SK-N-SH treated with all-trans-retinoic acid at 6 μM for 48 hours (cell line): Measurements from ENCODE around the gene NGB.

Experiments
- ATAC-seq: fragments of 200-7000 bp; cut with Tn5 transposase; 3 replicates; pipeline ENCODE4 v1.9.1; 2020; ENCODE audit warnings: mild to moderate bottlenecking, moderate library complexity
- ARNTL ChIP-seq: fragments of 450-650 bp; formaldehyde crosslinking; IDR thresholded peaks from 2 replicates; pipeline ENCODE4 v1.5.0; 2020; ENCODE audit warnings: low read depth, mild to moderate bottlenecking, moderate library complexity, borderline replicate concordance
- BACH2 ChIP-seq: fragments of 250-450 bp; sonication (Bioruptor Pico); IDR thresholded peaks from 2 replicates; pipeline ENCODE4 v1.9.0; 2021; ENCODE audit warnings: mild to moderate bottlenecking, borderline replicate concordance
- CREB5 ChIP-seq: fragments of 250-450 bp; sonication (Bioruptor Pico); IDR thresholded peaks from 2 replicates; pipeline ENCODE4 v1.5.1; 2020; ENCODE audit warnings: low read depth, mild to moderate bottlenecking, moderate library complexity
- CSDC2 ChIP-seq: fragments of 250-450 bp; sonication (Bioruptor Pico); IDR thresholded peaks from 2 replicates; pipeline ENCODE4 v1.5.0; 2020; ENCODE audit warnings: mild to moderate bottlenecking, moderate library complexity
- CSRNP3 ChIP-seq: fragments of 250-450 bp; sonication (Bioruptor Pico); IDR thresholded peaks from 2 replicates; pipeline ENCODE4 v1.5.1; 2021; ENCODE audit warnings: mild to moderate bottlenecking, moderate library complexity
- ESRRG ChIP-seq: fragments of 250-450 bp; sonication (Bioruptor Pico); IDR thresholded peaks from 2 replicates; pipeline ENCODE4 v1.6.1; 2021; ENCODE audit warnings: mild to moderate bottlenecking
- GLIS3 ChIP-seq: fragments of 250-450 bp; sonication (Bioruptor Pico); IDR thresholded peaks from 2 replicates; pipeline ENCODE4 v1.5.0; 2020; ENCODE audit warnings: mild to moderate bottlenecking, moderate library complexity
- ISL1 ChIP-seq: fragments of 250-450 bp; sonication (Bioruptor Pico); IDR thresholded peaks from 2 replicates; pipeline ENCODE4 v2.1.2; 2022; ENCODE audit warnings: mild to moderate bottlenecking, moderate library complexity
- OSR1 ChIP-seq: fragments of 250-450 bp; sonication (Bioruptor Pico); IDR thresholded peaks from 2 replicates; pipeline ENCODE4 v1.8.0; 2022; ENCODE audit warnings: moderate library complexity, mild to moderate bottlenecking, inconsistent platforms
- PATZ1 ChIP-seq: fragments of 250-450 bp; sonication (Bioruptor Pico); IDR thresholded peaks from 2 replicates; pipeline ENCODE4 v1.8.0; 2020; ENCODE audit warnings: mild to moderate bottlenecking, moderate library complexity, borderline replicate concordance
- POU6F1 ChIP-seq: fragments of 250-450 bp; sonication (Bioruptor Pico); IDR thresholded peaks from 2 replicates; pipeline ENCODE4 v1.8.0; 2021; ENCODE audit warnings: low read depth, mild to moderate bottlenecking, moderate library complexity, borderline replicate concordance
- PPARA ChIP-seq: fragments of 250-450 bp; sonication (Bioruptor Pico); IDR thresholded peaks from 2 replicates; pipeline ENCODE4 v1.5.0; 2020; ENCODE audit warnings: mild to moderate bottlenecking, borderline replicate concordance
- SNAI2 ChIP-seq: fragments of 250-450 bp; sonication (Bioruptor Pico); IDR thresholded peaks from 2 replicates; pipeline ENCODE4 v1.5.0; 2020; ENCODE audit warnings: mild to moderate bottlenecking, moderate library complexity
- TOX ChIP-seq: fragments of 250-450 bp; sonication (Bioruptor Pico); IDR thresholded peaks from 2 replicates; pipeline ENCODE4 v1.8.0; 2021; ENCODE audit warnings: mild to moderate bottlenecking, moderate library complexity, borderline replicate concordance
- TSHZ2 ChIP-seq: fragments of 250-450 bp; sonication (Bioruptor Pico); IDR thresholded peaks from 2 replicates; pipeline ENCODE4 v1.5.0; 2020; ENCODE audit warnings: mild to moderate bottlenecking, moderate library complexity
- ZC3H10 ChIP-seq: fragments of 250-450 bp; sonication (Bioruptor Pico); IDR thresholded peaks from 2 replicates; pipeline ENCODE4 v1.5.1; 2021; ENCODE audit warnings: mild to moderate bottlenecking, moderate library complexity
- ZFP3 ChIP-seq: fragments of 250-450 bp; sonication (Bioruptor Pico); IDR thresholded peaks from 2 replicates; pipeline ENCODE4 v1.5.0; 2020; ENCODE audit warnings: mild to moderate bottlenecking, moderate library complexity
- ZFP30 ChIP-seq: fragments of 450-650 bp; formaldehyde crosslinking; IDR thresholded peaks from 2 replicates; pipeline ENCODE4 v1.5.0; 2022; ENCODE audit warnings: mild to moderate bottlenecking, moderate library complexity
- ZNF565 ChIP-seq: fragments of 450-650 bp; formaldehyde crosslinking; conservative IDR thresholded peaks from 2 replicates; pipeline ENCODE4 v1.5.0; 2020; ENCODE audit warnings: low read depth, mild to moderate bottlenecking, moderate library complexity
- ZNF70 ChIP-seq: fragments of 450-650 bp; formaldehyde crosslinking; IDR thresholded peaks from 2 replicates; pipeline ENCODE4 v1.5.0; 2020; ENCODE audit warnings: mild to moderate bottlenecking, moderate library complexity
- ZNF8 ChIP-seq: fragments of 450-650 bp; formaldehyde crosslinking; IDR thresholded peaks from 2 replicates; pipeline ENCODE4 v1.5.0; 2020; ENCODE audit warnings: mild to moderate bottlenecking, moderate library complexity

Gene NGB

DNA sequence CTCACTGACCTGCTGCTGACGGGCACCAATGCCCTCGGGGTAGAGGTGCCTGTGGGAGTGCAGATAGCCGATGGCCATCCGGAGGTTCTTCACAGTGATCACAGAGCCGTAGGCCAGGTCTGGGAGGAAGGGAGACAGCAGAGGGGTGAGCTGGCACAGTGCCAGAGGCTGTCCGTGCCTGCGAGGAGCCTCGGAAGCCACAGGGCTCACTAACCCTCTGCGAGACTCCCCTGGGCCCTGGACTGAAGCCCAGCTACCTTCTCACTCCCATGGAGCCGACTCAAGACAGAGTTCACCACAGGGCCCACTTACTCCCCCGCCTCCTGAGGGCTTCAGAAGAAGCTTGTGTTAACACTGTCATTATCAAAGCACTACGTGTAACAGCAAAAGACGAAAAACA is 25.1 kb upstream of the NGB start:
- no peak for ATAC-seq
- TF ChIP-seq ZFP30 (CRISPR knock-in tag) (no peak), GLIS3 (no peak), TOX (CRISPR knock-in tag) (no peak), BACH2 (CRISPR knock-in tag) (no peak), ARNTL (CRISPR knock-in tag) (no peak), ZNF8 (no peak), SNAI2 (no peak), CSRNP3 (CRISPR knock-in tag) (no peak), ZNF70 (CRISPR knock-in tag) (no peak), ZNF565 (CRISPR knock-in tag) (no peak), CSDC2 (CRISPR knock-in tag) (no peak), ZC3H10 (no peak), ZFP3 (CRISPR knock-in tag) (no peak), PPARA (no peak), PATZ1 (CRISPR knock-in tag) (no peak), ESRRG (CRISPR knock-in tag) (no peak), CREB5 (no peak), ISL1 (CRISPR knock-in tag) (no peak), TSHZ2 (CRISPR knock-in tag) (no peak), POU6F1 (CRISPR knock-in tag) (no peak)

GRCh38 chr14:77290705-77291104 is 19.7 kb upstream of the NGB start:
- peak; percentile 57 for ATAC-seq
- TF ChIP-seq GLIS3 = no peak
- TF ChIP-seq BACH2 (CRISPR knock-in tag) = no peak
- TF ChIP-seq ARNTL (CRISPR knock-in tag) = no peak
- no peak for TF ChIP-seq SNAI2
- no peak for TF ChIP-seq TSHZ2 (CRISPR knock-in tag)
- no peak for TF ChIP-seq ZFP3 (CRISPR knock-in tag)
- TF ChIP-seq OSR1 (CRISPR knock-in tag) = no peak
